CD4-positive, alpha-beta T cell treated with Interleukin-2 at 100 ng/mL for 4 hours (primary cell): ENCODE results near the gene LRRC71.

ENCODE experiments used
- DNase-seq: peaks from one replicate; pipeline ENCODE4 v3.0.0-alpha.2; 2020; ENCODE audit warnings: low spot score

LRRC71 gene

DNA sequence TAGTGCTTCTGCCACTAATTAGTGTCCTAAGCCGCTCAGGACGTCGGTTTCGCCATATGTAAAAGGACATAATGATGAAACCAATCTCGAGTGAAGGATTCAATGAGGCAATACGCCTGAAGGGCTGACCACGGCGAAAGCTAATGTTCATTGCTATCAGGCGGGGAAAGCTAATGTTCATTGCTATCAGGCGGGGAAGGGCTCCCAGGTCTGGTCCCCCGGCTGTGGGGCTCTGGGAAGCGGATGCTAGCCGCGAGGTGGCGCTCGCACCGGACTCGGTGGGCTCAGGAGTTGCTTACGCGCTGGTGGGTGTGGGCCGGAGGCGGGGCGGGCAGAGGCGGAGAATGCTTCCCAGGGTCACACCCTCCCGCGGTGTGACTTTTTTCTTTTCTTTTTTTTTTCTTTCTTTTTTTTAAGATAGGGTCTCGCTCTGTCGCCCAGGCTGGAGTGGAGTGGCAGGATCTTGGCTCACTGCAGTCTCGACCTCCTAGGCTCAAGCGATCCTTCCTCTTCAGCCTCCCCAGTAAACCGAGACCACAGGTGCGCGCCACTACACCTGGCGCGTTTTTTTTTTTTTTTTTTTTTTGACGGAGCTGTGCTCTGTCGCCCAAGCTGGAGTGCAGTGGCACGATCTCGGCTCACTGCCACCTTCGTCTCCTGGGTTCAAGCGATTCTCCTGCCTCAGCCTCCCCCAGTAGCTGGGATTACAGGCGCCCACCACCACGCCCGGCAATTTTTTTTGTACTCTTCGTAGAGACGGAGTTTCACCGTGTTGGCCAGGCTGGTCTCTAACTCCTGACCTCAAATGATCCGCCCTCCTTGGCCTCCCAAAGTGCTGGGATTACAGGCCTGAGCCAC lies 28.0 kb upstream of the LRRC71 start:
- peak; percentile 82 for DNase-seq

DNA sequence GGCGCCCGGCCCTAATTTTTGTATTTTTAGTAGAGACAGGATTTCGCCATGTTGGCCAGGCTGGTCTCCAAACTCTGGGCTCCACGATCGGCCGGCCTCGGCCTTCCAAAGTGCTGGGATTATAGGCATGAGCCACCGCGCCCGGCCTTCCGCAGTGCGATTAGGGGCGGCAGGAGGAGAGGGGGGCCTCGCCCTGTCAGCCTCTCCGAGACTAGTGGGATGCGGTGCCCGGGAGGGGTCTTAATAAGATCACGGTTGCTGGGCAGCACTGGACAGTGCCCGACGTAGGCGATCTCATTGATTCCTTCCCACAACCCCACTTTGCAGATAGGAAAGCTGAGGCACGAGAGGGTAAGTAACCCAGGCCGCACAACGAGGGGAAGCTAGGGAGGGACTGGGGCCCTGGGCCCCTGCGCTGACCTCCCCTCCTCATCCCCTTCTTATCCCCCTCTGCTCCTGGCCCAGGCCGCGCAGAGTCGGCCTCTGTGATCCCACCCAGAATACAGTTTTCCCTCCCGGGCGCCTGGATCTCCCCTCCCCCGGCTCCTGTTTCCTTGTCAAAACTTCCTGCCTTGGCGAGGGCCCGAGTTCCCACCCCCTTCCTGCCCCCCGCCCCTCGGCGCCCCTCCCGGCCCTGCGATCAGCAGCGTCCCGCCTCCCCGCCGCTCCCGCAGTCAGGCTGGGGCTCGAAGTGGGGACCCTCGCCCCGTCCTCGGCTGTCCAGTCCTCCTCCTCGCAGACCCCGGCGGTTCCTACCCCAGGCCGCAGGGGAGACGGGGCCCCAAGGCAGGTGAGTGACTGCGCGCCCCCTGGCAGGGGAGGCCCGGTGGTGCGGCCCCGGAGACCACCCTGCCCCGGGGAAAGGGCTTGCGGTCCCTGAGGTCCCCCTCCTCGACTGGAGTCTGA lies 27.1 kb upstream of the LRRC71 start, which contains the start of gene PEAR1:
Gene PEAR1 (plus strand): TSS at position 671 of the 906 bp plus-strand sequence. CDS start 10,209 bp downstream, outside the sequence.
- DNase-seq: no peak

DNA sequence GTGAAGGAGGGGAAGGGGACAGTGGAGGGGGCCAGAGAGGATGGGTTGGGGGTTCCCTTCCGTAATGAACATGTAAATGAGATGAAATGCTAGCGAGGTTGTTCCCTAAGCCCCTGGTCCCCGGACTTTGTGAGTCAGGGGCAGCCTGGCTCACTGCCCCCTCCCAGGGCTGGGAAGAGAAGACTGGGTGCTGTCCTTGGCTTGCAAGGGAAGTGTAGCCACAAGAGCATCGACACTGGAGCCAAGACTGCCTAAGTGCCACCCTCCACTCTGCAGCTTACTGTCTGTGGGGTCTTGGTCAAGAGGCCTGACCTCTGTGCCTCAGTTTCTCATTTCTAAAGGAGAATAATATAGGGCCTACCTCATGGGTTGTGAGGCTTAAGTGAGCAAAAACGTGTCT lies 26.4 kb upstream of the LRRC71 start:
- DNase-seq: no peak

DNA sequence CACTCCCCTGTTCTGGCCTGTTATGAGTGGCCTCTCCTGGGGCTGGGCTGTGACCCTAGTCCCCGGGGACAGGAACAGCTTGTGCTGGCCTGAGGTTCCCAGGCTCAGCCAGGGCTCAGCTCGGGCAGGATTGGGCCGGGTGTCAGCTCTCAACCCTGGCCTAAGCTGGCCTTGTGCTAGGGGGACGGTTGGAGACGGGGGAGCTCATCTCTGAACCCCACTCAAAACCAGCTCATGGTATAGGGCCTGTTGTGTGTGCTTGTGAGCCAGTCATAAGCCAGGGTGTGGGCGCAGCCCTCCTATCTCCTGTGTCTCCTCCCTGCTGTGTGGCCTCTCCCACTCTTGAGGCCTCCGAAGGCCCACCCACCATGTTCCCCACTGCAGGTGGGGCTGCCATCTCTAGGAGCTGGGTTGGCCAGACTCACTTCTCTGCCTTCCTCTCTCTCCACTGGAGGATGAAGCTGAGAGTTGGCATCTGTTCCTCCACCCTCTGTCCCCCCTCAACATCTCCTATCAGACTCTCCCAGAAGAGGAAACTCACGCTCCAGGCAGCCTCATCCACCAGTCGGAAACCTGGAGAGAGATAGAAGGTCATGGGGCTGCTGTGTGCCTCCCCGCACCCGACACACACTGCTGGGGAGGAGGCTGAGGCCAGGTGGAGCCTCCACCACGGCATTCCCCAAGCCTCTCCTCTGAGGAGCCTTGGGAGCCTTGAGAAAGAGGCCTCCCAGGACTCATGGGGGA lies 25.5 kb upstream of the LRRC71 start:
- no peak for DNase-seq

DNA sequence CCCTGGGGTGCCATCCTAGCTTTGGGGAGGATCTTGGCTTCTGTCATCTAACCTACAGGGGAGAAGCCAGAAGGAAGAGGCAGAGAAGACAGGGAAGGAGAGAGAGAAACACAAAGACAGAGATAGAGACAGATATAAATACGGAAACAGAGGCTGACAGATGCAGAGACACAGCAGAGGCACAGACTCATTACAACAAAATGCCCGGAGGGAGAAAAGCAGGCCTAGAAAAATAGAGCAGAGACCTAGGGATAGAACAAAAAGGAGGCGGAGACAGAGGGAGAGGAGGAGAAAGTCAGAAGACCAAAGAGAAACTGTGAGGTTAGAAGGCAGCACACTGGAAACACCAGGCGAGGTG lies 25.0 kb upstream of the LRRC71 start:
- DNase-seq: no peak

DNA sequence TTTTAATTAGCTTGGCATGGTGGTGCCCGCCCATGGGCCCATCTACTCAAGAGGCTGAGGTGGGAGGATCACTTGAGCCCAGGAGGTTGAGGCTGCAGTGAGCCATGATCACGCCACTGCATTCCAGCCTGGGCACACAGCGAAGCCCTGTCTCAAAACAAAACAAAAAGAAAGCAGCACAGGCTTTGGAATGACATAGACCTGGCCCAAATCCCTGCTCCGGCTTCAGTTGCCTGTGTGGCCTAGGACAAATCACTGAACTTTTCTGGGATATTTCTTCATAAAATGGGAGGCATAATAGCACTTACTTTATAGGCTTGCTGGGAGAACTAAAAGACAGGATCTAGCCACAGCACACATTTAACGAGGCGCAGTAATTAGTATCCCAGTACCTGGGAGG lies 24.5 kb upstream of the LRRC71 start:
- no peak for DNase-seq

DNA sequence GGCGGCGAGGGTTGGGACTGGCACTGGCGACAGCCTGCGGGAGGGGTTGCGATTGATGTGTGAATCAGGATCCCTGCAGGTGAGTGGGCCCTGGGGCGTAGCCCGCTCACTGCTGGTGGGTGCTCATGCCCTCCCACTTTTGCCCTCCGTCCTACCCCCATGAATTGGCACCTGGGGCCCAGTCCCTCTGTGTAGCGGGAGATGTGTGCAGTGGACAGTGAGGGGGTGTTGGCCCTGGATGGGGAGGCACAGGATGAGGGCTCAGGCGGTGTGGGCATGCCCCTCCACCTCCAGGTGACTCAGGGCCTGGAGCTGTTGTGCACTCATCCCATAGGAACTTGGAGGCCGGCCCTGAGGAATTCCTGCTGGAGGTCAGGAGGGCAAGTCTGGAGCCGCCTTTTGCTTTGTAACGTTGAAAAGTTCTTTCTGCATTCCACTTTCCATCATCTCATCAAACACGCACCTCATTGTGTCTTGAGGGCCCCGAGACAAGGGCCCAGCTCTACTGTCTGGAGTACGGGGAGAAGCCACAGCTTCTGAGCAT lies 23.9 kb upstream of the LRRC71 start:
- DNase-seq: no peak

DNA sequence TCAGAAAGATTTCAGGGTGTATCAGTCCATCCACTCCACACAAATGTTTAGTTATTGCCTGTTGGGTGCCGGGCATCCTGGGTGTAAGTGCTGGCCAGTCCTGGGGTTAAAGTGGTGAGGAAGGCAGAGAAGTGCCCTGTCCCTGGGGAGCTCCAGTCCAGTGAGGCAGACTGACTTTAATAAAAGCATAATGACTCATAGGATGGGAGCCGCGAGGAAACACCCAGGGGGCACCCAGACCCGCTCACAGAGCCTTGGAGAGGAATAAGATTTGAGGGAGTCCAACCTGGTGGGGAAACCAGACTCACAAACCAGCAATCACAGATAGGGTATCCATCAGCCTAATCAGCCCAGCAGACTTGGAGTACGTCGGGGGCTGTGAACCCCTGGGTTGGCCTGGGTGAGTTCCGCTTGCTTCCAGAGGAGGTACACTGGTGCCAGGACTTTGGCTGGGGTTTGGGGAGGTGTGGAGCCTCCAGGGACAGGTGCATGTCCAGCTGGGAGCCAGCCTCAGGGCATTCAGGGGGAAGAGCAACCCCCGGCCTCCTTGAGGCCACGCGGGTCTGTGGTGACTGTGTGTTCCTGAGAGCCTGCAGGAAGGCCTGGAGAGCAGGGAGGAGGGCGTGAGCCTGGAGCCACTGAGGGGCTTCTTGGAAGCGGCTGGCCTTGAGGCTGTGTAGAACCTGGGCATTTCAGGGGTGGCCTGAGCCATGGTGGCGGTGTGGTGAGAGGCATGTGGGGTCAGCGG lies 23.2 kb upstream of the LRRC71 start:
- DNase-seq: no peak

DNA sequence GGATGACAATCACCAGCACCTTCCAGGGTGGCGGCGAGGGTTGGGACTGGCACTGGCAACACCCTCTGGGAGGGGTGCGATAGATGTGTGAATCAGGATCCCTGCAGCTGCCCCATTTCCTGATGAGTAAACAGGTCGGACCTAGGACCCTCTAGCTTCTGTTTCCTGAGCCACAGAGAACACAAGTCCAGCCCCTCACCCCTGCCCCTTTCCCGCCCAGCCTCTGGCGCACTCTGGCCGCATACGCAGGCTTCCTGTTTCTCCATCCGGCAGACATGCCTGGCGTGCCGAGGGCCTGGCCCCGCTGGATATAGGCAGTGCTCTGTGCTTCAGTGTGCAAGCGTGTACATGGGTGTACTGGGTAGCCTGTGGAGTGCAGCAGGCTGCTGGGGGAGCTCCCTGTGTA lies 22.3 kb upstream of the LRRC71 start:
- DNase-seq: no peak

DNA sequence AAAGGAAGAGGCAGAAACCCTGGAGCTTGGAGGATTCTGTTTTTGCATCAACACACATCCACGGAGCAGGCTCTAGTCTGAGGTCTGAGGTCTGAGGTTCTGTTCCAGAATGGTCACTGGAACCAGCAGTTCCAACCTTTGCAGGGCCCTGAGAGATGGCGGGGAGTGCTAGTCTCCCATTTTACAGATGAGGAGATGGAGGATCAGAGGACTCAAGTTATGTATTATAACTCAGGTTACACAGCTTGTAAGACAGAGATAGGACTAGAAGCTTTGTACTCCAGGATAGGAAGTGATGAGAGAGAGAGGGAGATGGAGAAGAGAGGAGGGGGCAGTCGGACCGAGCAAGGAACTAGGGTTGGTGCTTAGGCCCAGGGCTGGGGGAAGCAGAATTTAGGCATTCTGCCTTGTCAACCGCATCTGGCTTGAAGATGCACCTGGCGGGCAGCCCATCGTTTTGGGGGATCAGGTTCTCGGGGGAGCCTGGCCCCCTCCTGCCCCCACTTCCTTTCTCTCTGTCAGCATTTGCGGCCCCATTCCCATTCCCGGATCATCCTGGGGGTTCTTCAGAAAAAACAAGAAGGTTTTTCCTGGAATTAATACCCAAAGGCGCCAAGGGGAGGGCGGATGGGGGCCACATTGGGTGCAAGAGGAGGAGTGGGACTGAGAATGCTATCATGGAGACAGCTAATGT lies 21.3 kb upstream of the LRRC71 start:
- no peak for DNase-seq

DNA sequence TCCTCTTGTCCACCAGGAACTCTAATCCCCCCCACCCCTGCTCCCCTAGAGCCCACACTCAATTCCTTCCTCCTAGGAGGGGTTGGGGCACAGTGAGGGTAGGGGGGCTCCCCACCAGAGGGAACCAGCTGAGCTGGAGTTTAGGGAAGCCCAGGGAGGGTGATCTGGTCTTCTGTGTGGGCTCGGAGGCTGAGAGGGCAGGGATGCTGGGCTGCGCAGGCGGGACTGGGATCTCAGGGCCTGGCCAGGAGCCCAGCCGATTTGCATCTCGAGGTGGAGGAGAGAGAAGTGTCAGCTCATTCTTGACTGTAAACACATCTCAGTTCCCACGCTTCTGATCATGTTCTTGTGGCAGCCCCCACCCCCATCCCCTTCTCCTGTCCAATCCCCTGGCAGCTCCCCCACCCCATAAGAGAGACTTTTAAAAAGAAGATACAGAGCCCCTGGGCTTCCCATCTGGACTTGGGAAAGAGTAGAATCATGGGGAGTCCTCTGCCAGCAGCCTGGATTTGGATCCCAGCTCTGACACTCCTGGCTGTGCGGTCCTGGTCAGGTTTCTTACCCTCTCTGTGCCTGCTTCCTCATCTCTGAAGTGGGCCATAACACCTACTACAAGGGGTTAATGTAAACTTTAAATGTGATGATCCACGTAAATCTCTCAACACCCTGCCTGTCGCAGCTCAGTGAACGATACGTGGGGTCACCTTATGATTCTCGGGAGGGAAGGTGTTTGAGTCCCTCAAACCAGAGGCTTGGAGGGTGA lies 20.3 kb upstream of the LRRC71 start:
- DNase-seq: no peak

DNA sequence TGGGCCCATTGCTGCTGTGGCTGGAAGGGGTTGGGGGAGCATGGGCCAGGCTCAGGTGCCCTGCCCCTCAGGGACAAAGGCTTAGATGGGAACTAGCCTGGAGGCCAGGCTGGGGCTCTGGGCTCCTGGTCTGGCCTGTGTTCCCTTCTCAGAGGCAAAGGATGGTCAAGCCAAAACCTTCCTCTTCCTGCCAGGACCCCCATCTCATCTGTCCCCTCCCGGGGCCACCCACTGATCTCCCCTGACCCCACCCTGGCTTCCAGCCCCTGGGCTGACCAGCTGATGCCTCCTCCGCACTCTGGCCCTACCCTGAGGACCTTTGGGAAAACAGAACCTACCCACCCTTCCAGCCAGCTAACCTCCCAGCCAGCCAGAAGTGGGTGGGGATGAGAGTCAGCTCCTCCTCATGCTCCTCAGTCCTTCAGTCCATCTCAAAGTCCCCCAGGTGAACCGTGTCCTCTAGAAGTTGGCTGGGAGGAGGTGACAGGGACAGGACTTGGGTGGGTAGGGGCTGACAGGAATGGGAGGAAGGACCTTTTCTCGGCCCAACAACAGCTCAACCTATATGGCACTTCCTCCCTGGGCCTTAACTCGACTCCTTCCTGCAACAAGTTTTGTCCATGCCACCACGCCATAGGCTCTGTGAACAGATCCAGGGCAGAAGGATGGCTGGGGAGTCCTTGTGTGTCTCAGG lies 19.4 kb upstream of the LRRC71 start:
- DNase-seq: no peak

DNA sequence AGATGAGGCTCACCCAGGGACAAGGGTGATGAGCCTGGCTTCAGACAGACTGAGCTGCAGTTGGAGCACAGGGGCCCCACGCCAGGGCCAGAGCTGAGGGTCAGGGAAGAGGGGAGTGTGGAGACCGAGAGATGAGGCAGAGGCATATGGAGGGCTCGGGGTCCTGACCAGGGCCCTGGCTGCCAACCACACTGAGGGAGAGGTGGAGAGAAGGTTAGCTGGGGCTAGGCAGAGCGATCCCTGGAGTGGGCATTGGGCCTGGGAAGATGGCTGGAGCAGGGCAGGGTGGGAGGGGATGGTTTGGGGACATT lies 18.9 kb upstream of the LRRC71 start:
- no peak for DNase-seq

DNA sequence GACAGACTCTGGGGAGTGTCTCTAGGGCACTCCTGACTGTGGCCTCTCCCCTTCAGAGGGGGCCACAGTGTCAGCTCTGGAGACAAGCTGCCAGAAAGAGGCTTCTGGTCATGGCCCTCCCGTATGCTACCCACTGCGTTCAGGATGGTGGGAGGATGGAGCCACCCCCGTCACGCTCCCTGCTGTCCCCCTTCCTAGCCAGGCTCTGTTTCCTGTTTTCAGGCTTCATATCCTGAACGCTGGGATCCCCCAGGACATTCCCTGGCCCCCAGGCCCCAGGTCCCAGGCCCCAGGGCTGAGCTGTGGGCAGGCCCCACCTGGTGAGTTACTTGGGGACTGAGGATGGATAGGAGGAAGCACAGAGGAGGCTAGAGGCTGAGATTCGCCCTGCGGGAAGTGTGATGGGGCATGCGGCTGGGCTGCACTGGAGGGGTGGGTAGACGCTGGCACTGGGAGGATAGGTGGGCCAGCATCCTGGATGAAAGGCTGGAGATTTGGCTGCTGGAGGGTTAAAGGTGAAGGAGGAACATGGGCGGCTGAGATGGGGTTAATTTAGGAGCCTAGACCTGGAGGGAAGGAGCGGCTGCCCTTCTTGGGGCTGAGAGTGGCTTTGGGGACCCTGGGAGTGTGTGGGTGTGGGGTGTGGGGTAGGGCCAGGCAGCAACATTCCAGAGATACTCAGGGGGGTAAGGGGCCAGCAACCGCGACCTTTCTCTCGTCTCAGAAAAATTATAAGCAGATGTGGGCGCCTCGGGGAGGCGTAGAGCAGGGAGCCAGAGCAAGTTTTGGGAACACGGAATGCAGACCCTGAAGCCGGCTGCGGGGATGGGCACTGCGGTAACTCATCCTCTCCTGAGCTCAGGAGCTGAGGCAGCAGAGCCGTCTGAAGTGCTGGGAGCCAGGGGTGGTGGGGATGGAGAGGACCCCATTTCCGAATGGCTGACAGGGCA lies 18.2 kb upstream of the LRRC71 start:
- DNase-seq: no peak

DNA sequence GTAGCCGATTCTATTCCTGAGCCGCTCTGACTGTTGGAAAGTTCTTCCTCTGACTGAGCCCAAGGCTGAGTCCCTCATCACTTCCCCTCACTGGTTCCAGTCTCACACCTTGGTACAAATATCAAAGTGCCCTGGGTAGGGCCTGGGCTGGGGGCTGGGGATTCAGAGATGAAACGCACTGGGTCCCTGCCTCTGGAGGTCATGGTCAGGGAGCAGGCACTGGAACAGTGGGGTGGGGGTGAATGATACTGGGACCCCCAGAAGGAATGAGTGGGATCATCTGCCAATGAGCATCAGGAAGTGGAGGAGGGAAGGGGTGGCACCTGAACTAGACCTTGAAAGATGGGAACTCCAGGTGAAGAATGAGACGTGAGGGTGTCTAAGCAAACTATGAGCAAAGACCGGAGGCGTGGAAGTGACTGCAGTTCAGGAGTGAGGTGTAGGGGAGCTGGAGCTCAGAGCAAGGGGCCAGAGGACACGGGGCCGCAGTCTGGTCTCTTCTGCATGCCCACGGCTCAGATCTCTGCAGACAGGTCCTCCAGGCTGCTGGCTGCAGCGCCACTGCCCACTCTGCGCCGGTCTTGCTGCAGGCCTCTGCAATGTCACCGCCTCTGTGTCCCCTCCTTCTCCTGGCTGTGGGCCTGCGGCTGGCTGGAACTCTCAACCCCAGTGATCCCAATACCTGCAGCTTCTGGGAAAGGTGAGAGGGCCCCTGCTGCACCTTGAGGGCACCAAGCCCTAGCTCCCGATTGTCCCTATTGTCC lies 16.9 kb upstream of the LRRC71 start:
- DNase-seq: no peak

DNA sequence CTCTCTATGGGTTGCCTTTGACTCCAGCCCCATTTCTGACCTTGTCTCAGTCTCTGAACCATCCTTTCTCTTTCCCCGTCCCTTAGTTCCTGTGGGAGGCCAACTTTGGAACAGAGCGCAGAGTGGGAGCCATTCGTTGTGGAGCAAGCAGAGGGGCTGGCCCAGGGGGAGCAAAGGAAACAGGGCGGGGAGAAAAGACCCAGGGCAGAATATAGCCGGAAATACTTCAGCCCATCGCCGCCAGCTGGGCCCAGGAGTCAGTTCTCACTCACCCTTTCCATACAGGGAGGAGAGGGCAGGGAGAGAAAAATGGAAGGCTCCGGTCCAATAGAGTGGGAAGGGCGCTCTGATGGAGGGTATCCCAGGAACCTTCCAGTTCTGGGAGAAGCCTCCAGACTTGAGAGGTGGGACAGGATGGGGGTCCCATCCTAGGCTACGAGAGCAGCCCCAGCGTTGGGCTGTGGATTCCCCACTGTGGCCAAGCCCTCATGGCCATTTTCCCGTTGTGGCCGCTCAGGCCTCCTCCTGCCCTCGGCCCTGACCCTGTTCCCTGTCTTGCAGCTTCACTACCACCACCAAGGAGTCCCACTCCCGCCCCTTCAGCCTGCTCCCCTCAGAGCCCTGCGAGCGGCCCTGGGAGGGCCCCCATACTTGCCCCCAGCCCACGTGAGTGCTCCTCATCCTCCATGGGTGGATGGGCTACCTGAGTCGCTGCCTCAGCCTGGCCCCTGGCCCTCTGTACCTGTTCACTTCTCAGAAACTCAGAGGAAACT lies 16.1 kb upstream of the LRRC71 start:
- no peak for DNase-seq

DNA sequence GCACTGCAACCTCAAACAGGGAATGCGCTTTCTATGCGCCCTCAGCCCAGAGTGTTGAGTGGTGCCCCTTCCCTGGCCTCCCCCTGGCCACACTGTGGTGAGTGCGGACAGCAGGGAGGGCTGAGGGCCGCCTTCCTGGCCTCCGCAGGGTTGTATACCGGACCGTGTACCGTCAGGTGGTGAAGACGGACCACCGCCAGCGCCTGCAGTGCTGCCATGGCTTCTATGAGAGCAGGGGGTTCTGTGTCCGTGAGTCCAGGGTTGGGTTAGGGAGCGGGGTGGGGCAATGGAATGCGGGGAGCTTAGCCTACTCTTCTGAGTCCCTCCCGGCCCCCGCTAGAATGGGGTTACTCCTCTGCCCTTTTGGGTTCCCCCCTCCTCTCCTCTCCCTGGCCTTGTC lies 15.3 kb upstream of the LRRC71 start:
- no peak for DNase-seq
